Activated CD4-positive, alpha-beta T cell treated with anti-CD3 and anti-CD28 coated beads, Interleukin-2, amount 50 U/mL, for 16 hours (primary cell): ENCODE data around the gene HMGB1.

Experiments
- DNase-seq: peaks from one replicate; pipeline ENCODE4 v3.0.0-alpha.2; 2020

HMGB1 gene

DNA sequence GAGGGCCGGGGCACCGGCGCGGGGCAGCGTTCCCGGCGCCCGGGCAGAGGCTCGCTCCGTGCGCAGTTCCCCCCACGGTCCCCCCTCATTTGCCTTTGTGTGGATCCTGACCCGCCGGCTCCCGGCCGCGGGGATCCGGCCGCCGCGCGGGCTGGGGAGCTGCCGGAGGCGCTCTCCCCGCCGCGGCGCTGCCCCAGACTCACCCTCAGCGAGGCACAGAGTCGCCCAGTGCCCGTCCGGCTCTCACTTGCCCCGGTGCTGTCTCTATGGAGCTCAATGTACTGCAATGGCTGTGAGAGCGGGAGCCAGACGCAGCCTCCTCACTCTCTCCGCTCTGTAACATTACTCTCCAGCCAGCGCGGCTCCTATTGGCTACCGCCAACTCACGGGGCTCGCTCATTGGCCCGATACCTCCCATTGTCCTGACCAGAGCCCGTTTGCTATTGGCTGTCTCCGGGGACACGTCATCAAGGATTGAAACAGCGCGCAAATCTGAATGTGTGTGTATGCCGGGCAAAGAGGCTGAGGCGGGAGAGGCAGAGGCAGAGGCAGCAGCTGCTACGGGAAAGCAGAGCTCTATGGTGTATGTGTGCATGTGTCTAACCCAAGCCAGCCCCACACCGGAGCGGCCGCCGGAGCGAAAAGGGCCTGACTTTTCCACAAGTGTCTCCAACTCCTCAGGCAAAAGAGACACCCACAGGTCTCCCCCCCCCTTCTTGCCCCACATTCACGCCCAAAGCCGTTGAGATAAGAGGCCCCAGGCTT, at the start of gene HMGB1:
TSS of gene HMGB1 (minus strand) at position 344 of the 765 bp plus-strand sequence. CDS start 2,256 bp downstream, outside the sequence.
- peak; percentile 99 for DNase-seq

DNA sequence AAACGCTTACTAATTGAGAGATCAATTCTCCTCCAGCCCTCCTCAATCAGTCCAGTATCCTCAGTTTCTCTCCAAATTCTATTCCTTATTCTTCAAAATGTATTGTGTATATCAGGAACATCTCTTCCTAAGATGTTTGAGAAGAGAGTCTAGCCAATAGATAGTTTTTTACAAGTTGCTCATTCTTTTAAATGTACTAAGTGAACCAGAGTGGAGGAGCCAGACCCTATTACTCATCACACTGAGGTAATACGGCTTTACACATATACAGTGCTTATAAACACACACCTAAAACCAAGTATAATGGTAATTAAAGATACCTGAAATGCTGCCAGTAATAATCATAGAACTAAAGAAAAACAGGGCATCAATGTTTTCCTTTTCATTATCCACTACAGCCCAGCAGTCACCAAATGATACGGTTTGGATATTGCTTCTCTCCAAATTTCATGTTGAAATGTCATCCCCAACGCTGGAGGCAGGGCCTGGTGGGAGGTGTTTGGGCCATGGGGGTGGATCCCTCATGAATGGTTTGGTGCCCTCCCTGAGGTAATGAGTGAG, 45.2 kb upstream of the HMGB1 start:
- DNase-seq, result no peak

DNA sequence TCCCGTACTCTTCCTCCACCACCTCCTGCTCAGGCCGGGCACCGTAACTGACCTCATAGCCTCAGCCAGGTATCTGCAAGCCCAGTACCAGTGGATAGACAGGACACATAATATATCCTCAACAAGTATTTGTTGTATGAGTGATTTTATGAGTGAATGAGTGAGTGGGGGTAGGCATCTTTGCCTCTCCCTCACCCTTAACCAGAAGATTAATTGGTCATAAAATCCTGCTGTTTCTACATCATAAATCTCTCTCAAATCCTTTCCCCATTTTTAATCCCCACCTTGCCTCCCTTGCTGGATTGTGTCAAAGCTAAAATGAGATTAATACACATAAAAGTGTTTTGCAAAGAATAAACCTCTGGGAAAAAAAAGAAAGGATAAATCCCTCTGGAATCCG, 44.4 kb upstream of the HMGB1 start:
- no peak for DNase-seq

DNA sequence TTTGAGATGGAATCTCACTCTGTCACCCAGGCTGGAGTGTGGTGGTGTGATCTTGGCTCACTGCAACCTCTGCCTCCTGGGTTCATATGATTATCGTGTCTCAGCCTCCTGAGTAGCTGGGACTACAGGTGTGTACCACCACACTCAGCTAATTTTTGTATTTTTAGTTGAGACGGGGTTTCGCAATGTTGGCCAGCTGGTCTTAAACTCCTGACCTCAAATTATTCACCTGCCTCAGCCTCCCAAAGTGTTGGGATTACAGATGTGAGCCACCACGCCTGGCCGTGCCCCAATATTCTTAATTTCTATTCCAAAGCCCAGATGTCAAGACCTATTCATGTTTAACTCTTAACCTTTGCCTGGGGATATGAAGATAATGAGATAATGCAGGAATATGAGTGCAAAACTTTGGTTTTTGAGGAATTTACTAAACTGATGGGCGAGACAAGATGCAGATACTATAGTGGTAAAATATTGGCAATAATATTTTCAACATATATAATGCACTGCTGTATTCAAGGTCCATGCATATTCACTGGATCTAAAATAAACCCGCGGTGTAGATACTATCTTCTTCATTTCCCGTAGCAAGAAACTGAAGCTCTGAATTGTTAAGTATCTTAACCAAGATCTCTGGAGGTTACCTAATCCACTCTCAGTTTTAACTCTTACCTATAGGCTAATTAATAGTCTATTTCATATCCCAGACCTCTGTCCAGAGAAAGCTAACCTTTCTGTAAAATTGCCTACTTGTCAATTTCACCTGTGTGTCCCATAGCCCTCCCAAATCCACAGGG, 43.7 kb upstream of the HMGB1 start:
- no peak for DNase-seq

DNA sequence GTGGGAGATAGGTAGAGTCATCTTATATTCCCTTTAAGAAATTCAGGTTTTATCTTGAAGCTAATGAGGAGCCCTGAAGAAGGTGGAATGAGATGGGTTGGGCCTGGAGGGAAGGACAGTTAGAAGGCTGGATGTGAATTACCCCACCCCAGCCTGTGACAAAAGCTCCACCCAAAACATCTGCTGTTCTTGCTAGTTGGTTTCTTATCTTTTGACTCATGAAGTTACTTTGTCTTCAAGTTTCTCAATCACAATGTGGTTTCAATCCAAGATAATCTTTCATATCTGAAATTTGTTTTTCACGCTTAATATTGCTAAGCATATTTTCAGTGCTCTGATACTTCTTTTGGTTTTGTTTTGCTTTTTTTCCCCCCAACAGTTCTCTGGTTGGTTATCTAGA, 38.3 kb upstream of the HMGB1 start:
- DNase-seq, result peak; percentile 61

DNA sequence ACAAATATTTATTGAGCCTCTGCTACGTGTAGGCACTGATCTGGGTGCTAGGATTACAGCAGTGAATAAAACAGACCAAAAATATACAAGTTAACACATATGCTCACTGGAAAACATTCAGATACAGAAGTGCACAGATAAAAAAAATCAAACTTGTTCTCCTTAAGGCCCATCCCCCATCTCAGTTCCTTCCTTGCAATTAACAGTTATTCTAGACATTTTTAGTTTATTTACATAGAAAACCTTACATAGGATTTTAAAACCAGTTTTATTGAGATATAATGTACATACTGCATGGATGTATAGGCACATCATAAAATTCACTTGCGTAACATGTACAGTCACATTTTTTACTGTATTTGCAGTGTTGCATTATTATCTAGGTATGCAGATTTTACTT, 36.5 kb upstream of the HMGB1 start:
- DNase-seq, result no peak

DNA sequence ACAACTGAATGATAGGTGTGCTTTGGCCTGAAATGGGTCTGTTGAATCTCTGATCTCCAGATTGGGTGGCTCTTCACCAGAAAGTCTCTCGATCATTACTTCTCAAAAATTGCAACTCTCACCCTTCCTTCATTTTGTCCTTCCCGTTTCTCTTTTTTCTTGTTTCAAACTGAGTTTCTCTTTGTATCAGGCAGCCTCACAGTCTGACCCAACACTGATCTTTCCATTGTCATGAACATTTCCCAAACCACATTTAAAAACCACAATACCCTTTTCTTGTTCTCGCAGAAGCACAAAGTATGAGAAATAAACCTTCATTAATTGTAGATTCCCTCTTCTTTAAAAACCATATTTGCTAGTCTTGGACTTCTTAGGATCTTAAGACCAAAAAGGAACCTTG, 33.6 kb upstream of the HMGB1 start:
- DNase-seq, result no peak

DNA sequence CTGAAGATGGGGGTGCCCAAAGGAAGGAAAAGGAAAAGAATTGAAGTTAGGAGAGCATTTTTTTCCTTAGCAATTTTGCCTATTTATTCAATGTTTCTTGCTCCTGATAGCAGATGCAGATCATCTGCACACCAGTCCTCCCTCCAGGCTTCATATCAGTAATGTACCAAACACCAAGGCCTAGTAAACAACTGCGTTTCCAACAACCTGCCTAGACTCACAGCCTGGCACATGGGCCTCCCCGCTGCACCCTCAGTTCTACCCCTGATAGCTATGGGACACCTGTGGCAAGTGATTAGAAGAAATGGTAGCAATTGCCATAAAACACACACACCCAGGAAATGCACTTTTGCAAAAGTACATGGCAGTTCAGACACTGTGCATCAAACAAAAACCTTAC, 30.4 kb upstream of the HMGB1 start:
- no peak for DNase-seq

DNA sequence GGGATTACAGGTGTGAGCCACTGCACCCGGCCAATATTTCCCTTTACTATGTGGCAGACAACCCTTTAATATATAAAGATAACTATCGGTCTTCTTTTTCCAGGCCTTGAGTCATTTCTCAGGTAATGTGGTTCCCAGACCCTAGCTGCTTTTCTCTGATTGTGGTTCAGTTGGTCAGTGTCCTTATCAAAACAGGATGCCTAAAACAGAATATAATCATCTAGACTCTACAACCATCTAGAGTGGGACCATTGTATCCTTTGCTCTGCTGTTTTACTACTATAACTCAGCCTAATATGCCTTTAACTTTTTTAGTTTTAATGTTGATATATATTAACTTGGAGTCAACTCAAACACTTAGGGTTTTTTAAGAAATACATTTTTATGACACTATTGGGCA, 30.0 kb upstream of the HMGB1 start:
- no peak for DNase-seq

DNA sequence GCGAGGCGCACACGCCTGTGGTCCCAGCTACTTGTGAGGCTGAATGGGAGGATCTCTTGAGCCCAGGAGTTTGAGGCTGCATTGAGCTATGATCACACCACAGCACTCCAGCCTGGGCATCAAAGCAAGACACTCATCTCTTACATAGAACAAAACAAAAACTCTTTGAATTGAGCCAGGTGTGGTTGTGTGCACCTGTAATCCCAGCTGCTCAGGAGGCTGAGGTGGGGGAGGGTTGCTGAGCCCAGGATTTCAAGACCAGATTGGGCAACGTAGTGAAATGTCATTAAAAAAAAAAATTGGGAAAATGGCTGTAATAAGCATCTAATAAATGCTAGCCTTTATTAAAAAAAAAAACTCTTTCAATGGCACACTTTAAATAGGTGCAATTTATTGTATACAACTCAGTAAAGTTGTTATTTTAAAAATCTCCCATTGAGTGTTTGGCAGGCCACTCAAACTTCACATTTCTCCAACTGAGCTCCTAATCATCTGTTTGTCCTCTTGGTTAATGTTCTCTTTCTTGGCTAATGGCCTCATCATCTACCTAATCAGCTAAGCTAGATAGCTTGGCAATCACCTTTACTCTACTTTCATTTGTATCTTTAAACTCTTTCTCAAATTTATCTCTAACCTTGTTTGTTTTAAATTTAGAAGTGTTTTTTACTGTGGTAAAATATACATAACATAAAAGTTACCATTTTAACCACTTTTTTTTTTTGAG, 28.1 kb upstream of the HMGB1 start:
- no peak for DNase-seq

DNA sequence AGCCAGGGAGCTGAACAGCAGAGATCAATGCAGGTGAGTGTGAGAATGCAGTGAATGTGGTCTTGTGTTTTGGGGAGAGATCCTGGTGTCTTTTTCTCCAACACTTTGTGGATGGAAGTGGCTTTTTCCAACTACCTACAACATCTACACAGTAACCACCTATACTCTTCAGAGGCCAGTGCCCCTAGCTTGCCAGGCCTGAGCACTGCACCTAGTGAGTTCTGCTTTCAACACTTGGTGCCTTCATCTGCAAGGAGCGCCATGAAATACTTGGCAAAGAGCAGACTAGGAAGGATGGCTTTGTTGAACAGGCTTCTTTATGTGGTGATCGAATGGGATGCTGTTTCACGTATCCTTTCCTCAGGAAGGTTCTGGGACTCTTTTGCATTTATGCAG, 21.3 kb upstream of the HMGB1 start:
- DNase-seq, result no peak

DNA sequence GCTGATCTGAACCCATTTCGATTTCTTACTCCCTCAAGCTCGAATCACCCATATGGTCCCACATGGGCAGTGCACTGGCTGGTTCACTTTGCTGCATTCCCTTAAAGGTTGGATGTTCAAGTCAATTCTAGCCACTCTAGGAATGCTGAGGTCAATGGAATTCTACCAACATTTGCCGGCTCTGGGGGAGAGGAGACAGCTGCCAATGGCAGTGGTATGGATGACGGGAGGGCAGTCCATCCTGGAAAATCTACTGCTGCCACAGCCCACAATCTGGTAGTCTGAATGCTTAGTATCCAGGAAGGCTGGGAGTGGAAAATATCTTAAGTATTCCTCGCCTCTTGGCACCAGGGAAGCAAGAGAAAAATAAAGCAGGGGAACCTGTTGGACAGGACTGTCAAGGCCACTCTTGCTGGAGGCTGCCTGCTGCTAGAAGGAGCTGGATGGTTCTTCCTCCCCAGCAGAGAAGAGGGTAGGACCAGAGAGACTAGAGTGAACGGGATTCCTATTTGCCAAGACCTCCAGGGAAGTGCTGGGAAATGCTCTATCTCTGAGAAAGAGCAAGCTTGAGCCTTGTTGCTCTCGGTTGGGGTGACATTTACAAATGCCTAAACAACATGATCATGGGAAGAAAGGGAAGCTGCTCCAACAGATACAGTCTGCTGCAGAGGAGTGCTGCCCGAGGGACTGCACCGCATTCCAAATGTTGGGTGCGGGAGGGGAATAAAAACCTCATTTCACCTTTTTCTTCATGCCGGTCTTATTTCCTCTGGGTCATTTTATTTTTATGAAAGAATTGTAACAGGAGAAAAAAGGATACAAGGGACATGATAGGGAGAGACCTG, 20.7 kb upstream of the HMGB1 start:
- no peak for DNase-seq

DNA sequence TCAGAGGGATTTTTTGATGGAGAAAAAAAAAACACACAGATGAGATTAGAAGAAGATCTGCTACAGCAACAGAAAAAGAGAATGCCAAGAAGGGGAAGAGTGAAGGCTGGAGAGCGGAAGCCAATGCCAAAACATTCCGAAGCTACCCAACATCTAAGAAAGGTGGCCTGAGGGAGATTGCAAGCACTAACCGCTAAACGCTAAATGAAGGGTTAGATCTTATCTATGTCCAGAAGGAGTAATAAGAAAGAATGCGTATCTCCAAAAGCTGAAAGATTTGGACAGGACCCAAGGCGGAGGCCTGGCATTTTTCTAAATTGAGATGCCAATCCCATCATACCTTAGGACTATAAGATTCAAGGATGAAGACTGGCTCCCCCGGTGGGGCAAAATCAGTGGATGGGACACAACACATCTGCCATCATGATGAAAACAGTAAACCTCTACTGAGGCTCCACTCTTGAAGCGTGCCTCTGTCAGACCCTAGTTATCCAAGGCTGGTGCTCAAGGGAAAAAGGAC, 15.6 kb upstream of the HMGB1 start:
- no peak for DNase-seq

DNA sequence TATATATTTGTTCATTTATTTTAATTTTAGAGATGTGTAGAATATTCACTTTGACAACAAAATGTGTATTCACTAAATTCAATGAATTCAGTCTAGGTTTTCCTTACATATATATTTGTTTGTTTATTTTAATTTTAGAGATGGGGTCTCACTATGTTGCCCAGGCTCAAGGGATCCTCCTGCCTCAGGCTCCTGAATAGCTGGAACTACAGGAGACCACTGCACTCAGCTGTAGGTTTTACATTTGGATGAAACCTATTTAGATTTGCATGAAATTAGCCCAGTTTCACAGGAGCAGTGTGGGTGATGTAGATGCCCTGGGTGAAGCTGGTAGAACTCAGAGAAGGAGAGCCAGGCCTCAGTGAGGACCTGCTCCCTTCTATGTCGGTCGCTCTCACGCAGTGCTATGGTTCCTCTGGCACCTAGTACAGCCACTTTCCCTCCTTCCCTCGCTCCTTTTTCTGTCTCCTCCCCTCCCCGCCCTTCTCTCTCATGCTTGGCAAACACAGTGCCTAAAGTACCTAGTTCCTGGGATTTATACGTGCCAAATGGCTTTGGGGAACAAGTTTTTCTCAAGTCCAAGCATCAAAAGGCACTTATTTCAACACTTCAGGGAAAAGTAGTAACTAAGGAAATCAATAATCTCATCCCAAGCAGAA, 14.7 kb upstream of the HMGB1 start:
- DNase-seq, result no peak

DNA sequence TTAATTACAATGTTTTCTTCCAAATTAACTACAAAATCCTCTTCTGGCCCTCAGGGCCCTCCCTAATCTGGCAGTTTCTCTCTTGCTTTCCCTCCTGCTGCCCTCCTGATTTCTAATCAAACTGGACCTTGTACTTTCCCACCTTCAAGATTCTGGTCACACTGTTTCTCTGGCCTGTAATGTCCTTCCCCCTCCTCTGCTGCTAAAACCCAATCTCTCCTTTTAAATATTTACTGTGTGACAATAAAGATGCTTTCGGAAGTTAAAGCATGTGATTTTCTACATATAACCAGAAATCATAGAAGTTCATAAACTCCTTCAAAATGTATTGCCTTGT, 14.1 kb upstream of the HMGB1 start:
- no peak for DNase-seq

DNA sequence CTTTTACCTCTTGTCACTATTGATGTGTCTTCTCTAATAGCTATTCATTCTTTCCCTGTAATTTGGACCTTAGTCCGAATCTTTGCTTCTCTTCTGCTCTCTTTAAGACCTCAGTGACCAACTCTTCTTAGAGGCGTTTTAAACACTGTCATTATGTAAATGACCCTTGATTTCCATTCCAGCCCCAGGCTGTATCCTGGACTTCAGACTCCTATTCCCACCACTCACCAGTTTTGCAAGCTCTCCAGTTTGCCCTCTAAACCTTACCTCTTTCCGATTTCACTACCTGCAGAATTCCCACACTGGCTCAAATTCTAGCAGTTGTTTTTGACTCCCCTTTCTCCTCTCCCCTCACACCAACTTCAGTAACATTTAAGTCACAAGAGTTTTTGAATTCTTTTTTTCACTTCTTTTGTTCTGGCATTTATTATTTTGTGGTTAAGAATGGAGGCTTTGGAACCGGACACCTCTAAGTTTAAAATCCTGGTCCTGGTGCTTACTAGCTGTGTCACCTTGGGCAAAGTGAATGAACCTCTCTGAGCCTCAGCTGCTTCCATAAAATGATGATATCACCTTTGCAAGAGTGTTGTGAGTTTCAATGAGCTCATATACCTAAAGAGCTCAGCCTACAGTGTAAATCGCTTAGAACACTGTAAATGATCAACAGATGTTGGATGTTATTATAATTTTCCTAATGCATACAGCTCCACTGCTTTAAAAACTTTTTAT, 13.6 kb upstream of the HMGB1 start:
- no peak for DNase-seq

DNA sequence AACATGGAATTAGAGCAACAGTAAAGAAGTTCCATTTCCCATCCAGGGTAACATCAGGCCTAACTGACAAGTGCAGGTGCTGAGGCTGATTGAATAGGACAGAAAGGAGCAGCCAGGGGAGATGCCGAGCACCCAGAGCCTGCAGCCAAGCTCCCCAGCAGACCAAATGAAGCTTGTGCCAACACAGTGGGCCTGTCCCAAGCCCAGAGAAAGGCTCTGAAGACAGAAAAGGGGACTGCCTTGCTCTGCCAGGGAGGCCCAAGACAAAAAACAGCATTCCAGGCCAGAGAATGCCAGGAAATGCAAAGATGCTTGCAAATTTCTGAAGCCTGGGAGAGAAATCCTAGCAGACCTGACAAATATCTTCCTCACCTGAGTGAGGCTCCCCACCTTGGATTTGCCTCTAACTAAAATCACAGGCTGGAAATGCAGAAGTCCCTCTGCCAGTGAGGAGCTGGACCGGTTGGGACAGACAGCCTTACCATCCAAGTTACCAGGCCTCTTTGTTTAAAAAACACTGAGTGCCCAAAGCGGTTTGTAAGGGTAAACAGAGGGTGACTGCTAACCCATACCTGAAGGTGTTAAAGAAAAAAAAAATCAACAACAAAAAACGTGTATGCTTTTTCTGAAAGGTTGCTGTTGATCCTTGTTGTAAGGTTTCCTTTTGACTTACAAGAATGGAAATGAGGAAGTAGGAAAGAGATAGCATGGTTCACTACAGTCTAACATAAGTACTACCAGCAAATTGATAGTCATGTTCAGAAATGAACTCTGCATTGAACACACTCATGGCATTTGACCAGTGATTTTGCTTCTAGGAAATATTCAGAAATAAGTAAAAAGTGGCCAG, 11.8 kb upstream of the HMGB1 start:
- DNase-seq, result no peak

DNA sequence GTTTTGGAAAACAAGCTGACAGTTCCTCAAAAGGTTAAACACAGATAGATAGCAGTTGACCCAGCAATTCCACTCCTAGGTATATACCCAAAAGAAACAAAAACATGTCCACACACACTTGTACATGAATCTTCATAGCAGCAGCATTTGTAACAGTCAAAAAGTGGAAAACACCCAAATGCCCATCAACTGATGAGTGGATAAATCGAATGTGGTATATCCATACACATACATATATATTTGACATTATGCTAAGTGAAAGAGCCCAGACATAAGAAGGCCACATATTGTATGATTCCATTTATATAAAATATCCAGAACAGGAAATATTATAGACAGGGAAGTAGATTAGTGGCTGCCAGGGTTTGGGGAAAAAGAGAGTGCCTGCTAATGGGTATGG, 7.9 kb upstream of the HMGB1 start:
- no peak for DNase-seq

DNA sequence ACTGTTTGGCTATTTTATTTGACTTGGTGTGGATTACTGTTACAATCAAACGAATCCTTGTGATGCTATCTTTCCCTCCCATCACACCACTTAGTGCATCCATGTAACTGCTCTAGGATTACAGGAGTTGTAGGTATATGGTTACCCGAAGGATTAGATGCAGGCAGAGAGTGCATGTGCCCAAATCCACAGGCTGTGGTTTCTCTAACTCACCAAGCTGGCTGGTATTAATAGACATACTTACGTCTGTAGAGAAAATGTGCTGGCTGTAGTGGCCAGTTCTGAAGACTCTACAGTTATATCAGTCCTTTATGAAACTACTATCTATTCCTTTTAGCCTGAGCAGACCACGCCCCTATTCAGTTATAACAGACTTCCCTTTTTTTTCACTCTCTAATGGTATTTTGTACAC, 1.1 kb upstream of the HMGB1 start:
- peak; percentile 24 for DNase-seq

DNA sequence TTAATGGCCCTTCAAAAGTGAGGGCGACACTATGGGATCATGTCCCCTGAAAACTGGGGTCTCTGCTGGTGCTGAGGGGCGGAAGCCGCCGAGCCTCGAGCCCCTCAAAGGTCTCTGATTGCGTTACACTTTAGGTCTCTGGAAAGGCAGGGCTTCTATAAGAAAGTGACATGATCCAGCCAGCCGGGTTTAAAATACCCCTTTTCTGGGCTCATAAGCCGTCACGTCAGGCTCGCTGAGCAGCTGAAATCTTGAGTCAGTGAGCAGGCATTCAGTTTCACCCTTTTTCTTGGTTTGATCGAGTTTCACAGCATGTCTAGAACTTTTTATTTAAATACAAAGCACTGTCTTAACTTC, 600 bp upstream of the HMGB1 start:
- DNase-seq, result peak; percentile 42

DNA sequence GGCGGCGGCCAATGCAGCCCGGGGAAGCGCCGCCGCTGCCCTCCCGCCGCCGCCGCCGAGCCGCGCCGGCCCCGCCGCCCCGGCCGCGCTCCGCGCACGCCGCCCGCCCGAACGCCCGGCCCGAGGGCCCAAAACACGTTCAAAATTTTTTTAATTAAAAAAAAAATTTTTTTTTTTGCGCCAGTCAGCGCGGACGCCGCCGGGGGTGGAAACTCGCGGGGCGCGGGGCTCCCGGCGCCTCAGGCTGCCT, 468 bp downstream of the HMGB1 start:
- no peak for DNase-seq
